DOHH2 (cell line): ENCODE data around the gene DCUN1D1.

Experiments
- H3F3A ChIP-seq: fragments of 200-600 bp; sonication (generic), shearing (Covaris generic); 2 replicates; pipeline ENCODE4 v1.6.0; 2016; ENCODE audit warnings: antibody characterized with exemption, mild to moderate bottlenecking; ENCODE audit not compliant: control insufficient read depth, insufficient read depth
- H3K27ac ChIP-seq: fragments of 200-600 bp; sonication (generic); 2 replicates; pipeline ENCODE4 v1.5.1; 2014; ENCODE audit warnings: low read depth, mild to moderate bottlenecking, low read length, moderate library complexity
- H3K27me3 ChIP-seq: fragments of 200-600 bp; sonication (generic); 2 replicates; pipeline ENCODE4 v1.6.1; 2014; ENCODE audit warnings: mild to moderate bottlenecking, low read length, mixed read lengths; ENCODE audit not compliant: control insufficient read depth
- H3K36me3 ChIP-seq: fragments of 200-600 bp; sonication (generic); 2 replicates; pipeline ENCODE4 v1.6.1; 2014; ENCODE audit warnings: mild to moderate bottlenecking, low read length, moderate library complexity, mixed read lengths; ENCODE audit not compliant: control insufficient read depth
- H3K4me1 ChIP-seq: fragments of 200-600 bp; sonication (generic); 2 replicates; pipeline ENCODE4 v1.6.1; 2014; ENCODE audit warnings: mild to moderate bottlenecking, low read length, mixed read lengths; ENCODE audit not compliant: control insufficient read depth
- H3K4me2 ChIP-seq: fragments of 200-600 bp; sonication (generic); 2 replicates; pipeline ENCODE4 v1.6.0; 2014; ENCODE audit warnings: mild to moderate bottlenecking, low read length, moderate library complexity
- H3K4me3 ChIP-seq: fragments of 200-600 bp; sonication (generic); 2 replicates; pipeline ENCODE4 v1.5.1; 2014; ENCODE audit warnings: mild to moderate bottlenecking, low read length, mixed read lengths
- H3K79me2 ChIP-seq: fragments of 200-600 bp; sonication (generic); 2 replicates; pipeline ENCODE4 v1.6.1; 2014; ENCODE audit warnings: mild to moderate bottlenecking, low read length, mixed read lengths; ENCODE audit not compliant: control insufficient read depth
- H3K9me2 ChIP-seq: fragments of 200-600 bp; sonication (generic); replicated peaks from 2 replicates; pipeline ENCODE4 v1.6.1; 2014; ENCODE audit warnings: mild to moderate bottlenecking, low read length, mixed read lengths; ENCODE audit not compliant: control insufficient read depth
- H3K9me3 ChIP-seq: fragments of 200-600 bp; sonication (generic); 2 replicates; pipeline ENCODE4 v1.6.1; 2014; ENCODE audit warnings: antibody characterized with exemption, low read length, mixed read lengths; ENCODE audit not compliant: control insufficient read depth, insufficient read depth
- H4K20me1 ChIP-seq: fragments of 200-600 bp; sonication (generic); 2 replicates; pipeline ENCODE4 v1.6.0; 2014; ENCODE audit warnings: low read depth, mild to moderate bottlenecking, antibody characterized with exemption, low read length, moderate library complexity; ENCODE audit not compliant: control insufficient read depth, insufficient read depth
- CTCF ChIP-seq: fragments of 200-600 bp; sonication (generic); IDR thresholded peaks from one replicate; pipeline ENCODE4 v1.5.1; 2014; ENCODE audit warnings: antibody characterized with exemption, mild to moderate bottlenecking, low read depth, low read length; ENCODE audit not compliant: poor library complexity, severe bottlenecking
- EZH2phosphoT487 ChIP-seq: fragments of 200-600 bp; sonication (generic); IDR thresholded peaks from 2 replicates; pipeline ENCODE4 v1.6.1; 2017; ENCODE audit warnings: borderline replicate concordance, mild to moderate bottlenecking, antibody characterized with exemption, low read length, moderate library complexity, mixed read lengths

The DCUN1D1 gene

GRCh38 chr3:182964179-182964578, 16.2 kb downstream of the DCUN1D1 start:
- Histone ChIP-seq H3K4me1 (peaks cover 20% of the 10 kb centered on the region), H3K9me2 (no peaks in the 10 kb centered on the region), H3K36me3 (peaks cover 55% of the 10 kb centered on the region), H3K4me3 (no peak overlapping the region), H3F3A (peaks cover 7% of the 10 kb centered on the region), H3K4me2 (no peak overlapping the region), H4K20me1 (peaks cover 8% of the 10 kb centered on the region; the same call in 1 of the 2 replicates), H3K9me3 (no peaks in the 10 kb centered on the region), H3K27ac (no peak overlapping the region), H3K79me2 (peaks cover 55% of the 10 kb centered on the region), H3K27me3 (no peaks in the 10 kb centered on the region)
- TF ChIP-seq EZH2phosphoT487 (no peak), CTCF (no peak)

GRCh38 chr3:182962166-182962565, 18.2 kb downstream of the DCUN1D1 start:
- no peak overlapping the region for H3K4me2 ChIP-seq
- H3K9me3 ChIP-seq = no peaks in the 10 kb centered on the region
- H3K27ac ChIP-seq = no peak overlapping the region
- H4K20me1 ChIP-seq = peaks cover 5% of the 10 kb centered on the region; the same call in 1 of the 2 replicates
- TF ChIP-seq CTCF (no peak), EZH2phosphoT487 (no peak)
- no peak overlapping the region for H3K4me3 ChIP-seq
- peaks cover 2% of the 10 kb centered on the region for H3K4me1 ChIP-seq
- no peaks in the 10 kb centered on the region for H3K9me2 ChIP-seq
- peaks cover 35% of the 10 kb centered on the region for H3K79me2 ChIP-seq
- H3K36me3 ChIP-seq = peaks cover 69% of the 10 kb centered on the region
- no peaks in the 10 kb centered on the region for H3K27me3 ChIP-seq
- peaks cover 7% of the 10 kb centered on the region for H3F3A ChIP-seq

- Histone ChIP-seq H3F3A (peaks cover 7% of the 10 kb centered on the region), H3K27me3 (no peaks in the 10 kb centered on the region), H3K36me3 (peaks cover 69% of the 10 kb centered on the region), H3K9me2 (no peaks in the 10 kb centered on the region), H4K20me1 (peaks cover 5% of the 10 kb centered on the region; the same call in 1 of the 2 replicates), H3K27ac (no peak overlapping the region), H3K79me2 (peaks cover 10% of the 10 kb centered on the region), H3K4me3 (no peak overlapping the region), H3K9me3 (no peaks in the 10 kb centered on the region), H3K4me2 (no peak overlapping the region), H3K4me1 (no peaks in the 10 kb centered on the region)
- TF ChIP-seq CTCF = no peak
- TF ChIP-seq EZH2phosphoT487 = no peak
Measured at GRCh38 chr3:182959474-182960350, 20.6 kb downstream of the DCUN1D1 start.
